Activated naive CD4-positive, alpha-beta T cell treated with anti-CD3 and anti-CD28 coated beads, Interleukin-2, amount 50 U/mL, for 24 hours (primary cell): ENCODE data around the gene PIRT.
"Not testable (repeated sequence)": the region's sequence is repeated elsewhere in the genome, so short reads cannot be mapped to it uniquely, and the experiment has no call there.

Experiments
- H3K27ac Mint-ChIP-seq: one replicate; pipeline ENCODE4 v1.8.0; 2021; ENCODE audit warnings: mild to moderate bottlenecking, mixed read lengths
- H3K27me3 Mint-ChIP-seq: one replicate; pipeline ENCODE4 v1.8.0; 2021; ENCODE audit warnings: mixed read lengths
- H3K36me3 Mint-ChIP-seq: one replicate; pipeline ENCODE4 v1.8.0; 2021; ENCODE audit warnings: mixed read lengths
- H3K4me1 Mint-ChIP-seq: one replicate; pipeline ENCODE4 v1.8.0; 2021; ENCODE audit warnings: mixed read lengths
- H3K4me3 Mint-ChIP-seq: one replicate; pipeline ENCODE4 v1.8.0; 2021; ENCODE audit warnings: mild to moderate bottlenecking, mixed read lengths
- H3K9me3 Mint-ChIP-seq: one replicate; pipeline ENCODE4 v1.8.0; 2021; ENCODE audit warnings: mixed read lengths

The PIRT gene

DNA sequence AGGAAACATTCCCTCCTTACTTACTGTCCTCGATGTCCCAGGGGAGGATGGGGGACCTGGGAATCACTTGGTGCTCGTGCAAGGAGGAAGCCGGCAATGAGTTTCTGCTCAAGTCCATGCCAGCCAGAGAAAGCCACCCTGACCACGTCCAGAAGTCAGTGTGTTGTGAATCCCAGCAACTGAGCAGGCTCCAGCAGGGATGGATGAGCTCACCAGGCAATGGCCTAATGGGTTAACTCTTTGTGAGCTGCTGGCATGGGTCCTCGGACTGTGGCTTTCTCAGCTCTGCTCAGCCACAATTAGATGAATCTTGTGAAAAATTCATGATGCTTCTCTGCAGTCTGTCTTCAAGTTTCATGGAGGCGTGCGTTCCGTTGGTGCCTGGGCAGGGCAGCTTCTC is at the start of gene PIRT:
TSS of gene PIRT (minus strand) at position 167 of the 400 bp plus-strand sequence. CDS start 12,442 bp downstream, outside the sequence.
- H3K9me3 Mint-ChIP-seq = no peaks in the 10 kb centered on the region
- H3K4me3 Mint-ChIP-seq = no peak within 1 kb of the TSS
- H3K4me1 Mint-ChIP-seq = no peaks in the 10 kb centered on the region
- no peaks in the 10 kb centered on the region for H3K36me3 Mint-ChIP-seq
- H3K27me3 Mint-ChIP-seq = no peaks in the 10 kb centered on the region
- H3K27ac Mint-ChIP-seq = no peak within 1 kb of the TSS

DNA sequence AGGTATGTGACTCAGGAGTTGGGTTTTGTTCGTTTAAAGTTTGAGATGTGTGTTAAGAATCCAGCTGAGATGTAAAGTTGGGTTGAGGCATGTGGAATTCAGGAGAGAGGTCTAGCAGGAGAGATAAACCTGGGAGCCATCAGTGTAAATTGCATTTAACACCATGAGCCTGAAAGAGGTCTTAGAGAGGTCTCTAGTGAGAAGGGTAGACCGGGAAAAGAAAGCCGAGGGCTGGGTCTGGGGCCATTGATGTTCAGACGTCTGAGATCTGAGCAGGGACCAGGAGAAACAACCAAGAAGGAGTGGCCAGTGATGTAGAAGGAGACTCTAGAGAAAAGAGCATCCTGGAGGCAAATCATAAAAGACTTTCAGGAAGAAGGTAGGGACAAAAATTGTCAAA is 44.1 kb upstream of the PIRT start:
- Mint-ChIP-seq H3K36me3 (no peaks in the 10 kb centered on the region), H3K4me1 (no peaks in the 10 kb centered on the region), H3K9me3 (no peaks in the 10 kb centered on the region), H3K4me3 (no peak overlapping the region), H3K27ac (no peak overlapping the region), H3K27me3 (peaks cover 17% of the 10 kb centered on the region)

DNA sequence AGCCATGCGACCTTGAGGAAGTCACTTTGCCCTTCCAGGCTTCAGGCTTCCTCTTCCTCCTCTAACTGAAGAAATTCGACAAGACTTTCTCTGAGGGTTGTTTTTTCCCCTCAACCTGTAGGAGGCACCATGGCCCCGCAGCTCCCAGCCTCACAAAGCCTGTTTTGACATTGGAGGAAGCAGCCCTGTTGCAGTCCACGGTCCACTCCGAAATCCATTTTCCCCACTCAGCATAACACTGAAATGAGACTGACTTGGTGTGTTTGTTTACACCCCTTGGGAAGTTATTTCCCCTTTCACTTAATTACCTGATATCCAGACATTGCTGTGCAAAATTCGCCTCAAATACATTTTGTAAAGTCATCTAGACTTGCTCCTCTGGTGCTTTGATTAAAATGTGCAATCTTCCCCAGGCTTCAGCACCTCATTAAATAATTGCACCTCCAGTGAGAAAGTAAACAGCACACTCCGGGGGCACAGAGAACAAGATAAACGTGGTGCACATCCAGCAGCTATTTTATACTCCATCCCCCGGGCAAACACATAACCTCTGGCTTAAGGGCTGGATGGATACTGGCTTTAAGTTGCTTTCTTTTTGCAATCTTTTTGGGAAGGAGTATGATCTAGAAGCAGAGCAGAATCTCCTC is 41.4 kb upstream of the PIRT start:
- Mint-ChIP-seq H3K27me3 (peaks cover 21% of the 10 kb centered on the region), H3K9me3 (no peaks in the 10 kb centered on the region), H3K36me3 (no peaks in the 10 kb centered on the region), H3K4me3 (no peak overlapping the region), H3K4me1 (no peaks in the 10 kb centered on the region), H3K27ac (no peak overlapping the region)

DNA sequence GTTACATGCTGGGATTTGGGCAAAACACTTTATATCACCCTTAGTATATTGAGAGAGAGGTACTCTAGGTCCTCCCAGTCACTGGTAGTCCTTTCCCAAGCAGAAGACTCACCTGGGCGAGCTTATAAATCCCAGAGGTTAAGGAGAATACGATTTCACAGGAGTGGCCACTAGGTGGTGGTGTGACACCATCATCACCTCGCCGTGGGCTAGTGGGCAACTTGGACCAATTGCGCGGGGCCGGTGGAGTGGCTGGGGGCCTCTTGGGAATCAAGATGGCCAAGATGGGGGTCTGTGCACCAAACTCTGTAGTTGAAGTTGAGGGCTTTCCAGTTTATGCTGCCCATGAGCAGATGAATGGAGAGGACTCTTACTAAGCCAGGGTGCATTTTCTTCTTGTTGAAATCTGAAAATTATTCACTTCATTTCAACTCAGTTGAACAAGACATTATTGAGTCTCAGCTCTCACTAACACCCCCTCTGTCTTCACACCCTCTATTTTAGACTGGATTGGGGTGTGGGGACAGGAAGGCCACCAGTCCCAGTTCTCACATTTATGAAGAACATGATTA is 38.2 kb upstream of the PIRT start:
- H3K27ac Mint-ChIP-seq = no peak overlapping the region
- peaks cover 30% of the 10 kb centered on the region for H3K27me3 Mint-ChIP-seq
- no peaks in the 10 kb centered on the region for H3K9me3 Mint-ChIP-seq
- H3K4me1 Mint-ChIP-seq = no peaks in the 10 kb centered on the region
- no peaks in the 10 kb centered on the region for H3K36me3 Mint-ChIP-seq
- H3K4me3 Mint-ChIP-seq = no peak overlapping the region

DNA sequence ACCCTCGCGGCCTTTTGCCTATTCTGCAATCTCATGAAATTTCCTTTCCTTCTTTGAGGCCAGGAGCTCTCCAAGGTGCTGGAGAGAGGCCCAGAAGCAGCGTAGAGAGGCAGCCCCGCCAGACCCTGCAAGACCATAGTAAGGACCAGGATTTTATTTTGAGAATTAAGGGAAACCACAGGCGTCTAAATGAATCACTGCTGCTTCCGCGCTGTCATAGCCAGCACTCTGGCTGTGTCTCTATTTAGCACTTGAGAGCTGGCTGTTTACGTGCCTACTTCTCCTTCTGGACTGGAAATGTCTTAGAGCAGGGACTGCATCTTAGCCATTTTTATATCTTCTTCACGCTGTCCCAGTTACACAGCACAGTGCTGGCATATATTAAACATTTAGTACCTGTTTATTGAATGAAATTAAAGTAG is 37.6 kb upstream of the PIRT start:
- Mint-ChIP-seq H3K4me1 (no peaks in the 10 kb centered on the region), H3K27ac (no peak overlapping the region), H3K27me3 (peaks cover 30% of the 10 kb centered on the region), H3K4me3 (no peak overlapping the region), H3K36me3 (no peaks in the 10 kb centered on the region), H3K9me3 (no peaks in the 10 kb centered on the region)

DNA sequence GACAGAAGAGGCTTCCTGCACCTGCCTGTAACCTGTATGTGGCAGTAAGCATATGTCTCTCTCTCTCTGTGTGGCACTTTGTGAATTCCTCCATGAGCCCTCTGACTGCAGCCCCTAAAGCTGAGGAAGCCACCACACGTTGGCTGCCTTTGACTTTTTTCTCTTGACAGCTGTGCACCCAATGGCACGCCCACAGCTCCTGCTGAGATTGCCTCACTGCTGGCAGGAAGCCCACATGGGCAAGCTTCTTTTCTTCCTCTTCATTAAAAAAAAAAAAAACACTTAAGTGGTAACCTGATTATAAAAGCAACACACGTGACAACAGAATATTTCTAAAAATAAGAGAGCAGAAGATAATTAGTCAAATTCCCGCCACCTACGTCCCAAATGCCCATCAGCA is 34.0 kb upstream of the PIRT start:
- no peak overlapping the region for H3K27ac Mint-ChIP-seq
- H3K4me3 Mint-ChIP-seq = no peak overlapping the region
- no peaks in the 10 kb centered on the region for H3K36me3 Mint-ChIP-seq
- no peaks in the 10 kb centered on the region for H3K4me1 Mint-ChIP-seq
- H3K27me3 Mint-ChIP-seq = peaks cover 19% of the 10 kb centered on the region
- no peaks in the 10 kb centered on the region for H3K9me3 Mint-ChIP-seq

DNA sequence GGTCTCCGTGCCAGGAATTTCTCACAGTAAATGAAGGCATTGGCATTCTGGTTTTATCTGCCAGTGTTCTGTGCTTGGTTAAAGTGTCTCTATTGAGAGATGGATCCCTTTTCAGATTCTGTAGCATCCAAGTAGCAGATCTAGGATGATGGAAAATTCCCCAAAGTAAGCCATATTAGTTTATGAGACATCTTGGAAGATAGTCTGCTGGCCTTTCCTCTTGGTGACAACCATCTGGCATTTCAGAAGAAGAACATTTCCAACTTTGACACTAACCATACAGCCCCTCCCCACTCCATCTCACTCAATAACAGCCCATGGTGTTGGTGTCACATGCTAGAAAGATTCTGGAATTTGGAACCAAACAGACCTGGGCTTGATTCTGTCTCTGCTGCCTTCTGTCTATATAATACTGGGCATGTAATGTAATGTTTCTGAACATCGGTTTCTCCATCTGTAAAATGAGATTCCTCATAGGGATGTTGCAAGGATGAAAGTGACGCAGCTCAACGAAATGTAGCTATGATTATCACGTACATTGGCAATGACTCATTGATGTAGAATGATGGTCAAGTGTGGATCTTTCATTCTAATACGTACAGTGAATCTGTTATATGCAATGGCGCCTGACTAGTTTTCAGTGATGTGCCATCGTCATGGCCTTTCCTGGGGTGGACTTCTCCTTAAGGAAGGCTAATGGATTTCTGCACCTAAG is 32.6 kb upstream of the PIRT start:
- H3K27ac Mint-ChIP-seq = no peak overlapping the region
- peaks cover 15% of the 10 kb centered on the region for H3K27me3 Mint-ChIP-seq
- H3K9me3 Mint-ChIP-seq = no peaks in the 10 kb centered on the region
- no peaks in the 10 kb centered on the region for H3K4me1 Mint-ChIP-seq
- no peaks in the 10 kb centered on the region for H3K36me3 Mint-ChIP-seq
- H3K4me3 Mint-ChIP-seq = no peak overlapping the region

DNA sequence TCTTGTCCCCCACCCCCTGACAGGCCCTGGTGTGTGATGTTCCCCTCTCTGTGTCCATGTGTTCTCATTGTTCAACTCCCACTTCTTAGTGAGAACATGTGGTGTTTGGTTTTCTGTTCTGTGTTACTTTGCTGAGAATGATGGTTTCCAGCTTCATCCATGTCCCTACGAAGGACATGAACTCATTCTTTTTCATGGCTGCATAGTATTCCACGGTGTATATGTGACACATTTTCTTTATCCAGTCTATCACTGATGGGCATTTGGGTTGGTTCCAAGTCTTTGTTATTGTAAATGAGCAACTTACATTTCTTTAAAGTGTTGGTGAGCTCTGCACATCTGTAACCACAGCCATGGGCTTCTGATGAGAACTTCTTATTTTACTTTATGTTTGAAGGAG is 30.9 kb upstream of the PIRT start:
- not testable (repeated sequence) for H3K4me1 Mint-ChIP-seq, H3K36me3 Mint-ChIP-seq, H3K9me3 Mint-ChIP-seq

DNA sequence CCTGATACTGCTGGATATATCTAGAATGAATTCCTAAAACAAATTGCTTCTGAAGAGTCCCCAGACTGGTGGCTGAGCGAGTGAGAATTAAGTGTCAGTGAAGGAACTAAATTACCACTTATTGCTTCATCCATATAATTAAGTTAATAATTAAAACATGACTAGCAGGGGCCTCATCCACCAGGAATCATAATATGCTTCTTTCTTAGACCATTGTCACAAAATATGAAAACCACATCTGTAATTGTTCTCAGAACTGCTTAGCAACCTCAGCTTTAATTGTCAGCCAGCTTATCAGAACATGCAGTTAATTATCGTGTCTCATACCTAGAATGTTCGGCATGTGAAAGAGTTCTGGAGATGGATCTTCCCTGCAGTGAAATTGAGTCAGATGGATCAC is 21.2 kb upstream of the PIRT start:
- no peak overlapping the region for H3K4me3 Mint-ChIP-seq

More for the DNA sequence above, 30.9 kb upstream of the PIRT start:
- H3K27ac Mint-ChIP-seq, H3K4me3 Mint-ChIP-seq: not testable (repeated sequence)
- peaks cover 18% of the 10 kb centered on the region for H3K27me3 Mint-ChIP-seq

DNA sequence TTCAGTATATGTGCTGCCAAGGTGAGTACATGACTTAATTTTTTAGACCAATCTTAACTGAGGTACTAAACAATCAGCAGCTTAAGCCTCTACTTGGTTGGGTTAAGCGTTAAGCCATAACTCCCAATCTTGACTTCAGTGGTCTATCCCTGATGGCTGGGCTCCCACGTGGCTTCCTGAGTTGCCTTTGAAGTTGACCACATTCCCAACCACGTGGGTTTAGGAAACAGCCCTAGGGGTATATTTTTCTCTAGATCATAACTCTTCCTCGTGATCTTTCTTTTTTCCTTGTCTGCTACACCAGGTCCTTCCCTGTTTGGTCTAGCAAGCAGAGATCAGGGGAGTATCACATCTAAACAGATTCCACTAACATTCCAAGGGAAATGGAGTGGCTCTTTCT is 20.1 kb upstream of the PIRT start:
- Mint-ChIP-seq H3K27me3 (no peaks in the 10 kb centered on the region), H3K9me3 (no peaks in the 10 kb centered on the region), H3K27ac (no peak overlapping the region), H3K4me1 (no peaks in the 10 kb centered on the region), H3K4me3 (no peak overlapping the region), H3K36me3 (no peaks in the 10 kb centered on the region)

More for the DNA sequence above, 21.2 kb upstream of the PIRT start:
- no peaks in the 10 kb centered on the region for H3K36me3 Mint-ChIP-seq
- peaks cover 2% of the 10 kb centered on the region for H3K27me3 Mint-ChIP-seq
- no peaks in the 10 kb centered on the region for H3K9me3 Mint-ChIP-seq
- H3K4me1 Mint-ChIP-seq = no peaks in the 10 kb centered on the region
- no peak overlapping the region for H3K27ac Mint-ChIP-seq

DNA sequence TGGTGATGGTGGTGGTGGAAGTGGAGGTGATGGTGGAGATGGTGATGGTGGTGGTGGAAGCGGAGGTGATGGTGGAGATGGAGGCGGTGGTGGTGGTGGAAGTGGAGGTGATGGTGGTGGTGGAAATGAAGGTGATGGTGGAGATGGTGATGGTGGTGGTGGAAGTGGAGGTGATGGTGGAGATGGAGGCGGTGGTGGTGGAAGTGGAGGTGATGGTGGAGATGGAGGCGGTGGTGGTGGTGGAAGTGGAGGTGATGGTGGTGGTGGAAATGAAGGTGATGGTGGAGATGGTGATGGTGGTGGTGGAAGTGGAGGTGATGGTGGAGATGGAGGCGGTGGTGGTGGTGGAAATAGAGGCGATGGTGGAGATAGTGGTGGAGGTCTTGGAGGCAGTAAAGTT is 8.7 kb upstream of the PIRT start:
- not testable (repeated sequence) for H3K27me3 Mint-ChIP-seq, H3K27ac Mint-ChIP-seq, H3K36me3 Mint-ChIP-seq, H3K9me3 Mint-ChIP-seq, H3K4me3 Mint-ChIP-seq
- H3K4me1 Mint-ChIP-seq = peaks cover 14% of the 10 kb centered on the region

DNA sequence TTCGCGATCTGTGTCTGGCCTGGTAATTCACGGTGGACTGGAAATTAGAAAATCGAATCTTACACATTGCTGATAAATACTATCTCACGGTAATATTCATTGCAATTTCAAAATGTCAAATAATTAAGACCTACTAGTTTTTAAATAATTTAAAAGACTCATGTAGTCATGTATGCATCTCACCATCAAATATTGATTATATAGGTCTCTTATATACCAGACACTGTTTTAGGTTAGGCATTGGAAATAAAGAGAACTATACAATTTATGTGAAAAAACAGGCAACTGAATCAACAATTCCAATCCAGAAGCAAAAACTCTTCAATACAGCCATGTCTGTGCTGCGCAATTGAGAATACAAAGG is 7.5 kb upstream of the PIRT start:
- H3K27me3 Mint-ChIP-seq = peaks cover 2% of the 10 kb centered on the region
- H3K4me3 Mint-ChIP-seq = peak overlapping the region; percentile 83
- no peaks in the 10 kb centered on the region for H3K36me3 Mint-ChIP-seq

DNA sequence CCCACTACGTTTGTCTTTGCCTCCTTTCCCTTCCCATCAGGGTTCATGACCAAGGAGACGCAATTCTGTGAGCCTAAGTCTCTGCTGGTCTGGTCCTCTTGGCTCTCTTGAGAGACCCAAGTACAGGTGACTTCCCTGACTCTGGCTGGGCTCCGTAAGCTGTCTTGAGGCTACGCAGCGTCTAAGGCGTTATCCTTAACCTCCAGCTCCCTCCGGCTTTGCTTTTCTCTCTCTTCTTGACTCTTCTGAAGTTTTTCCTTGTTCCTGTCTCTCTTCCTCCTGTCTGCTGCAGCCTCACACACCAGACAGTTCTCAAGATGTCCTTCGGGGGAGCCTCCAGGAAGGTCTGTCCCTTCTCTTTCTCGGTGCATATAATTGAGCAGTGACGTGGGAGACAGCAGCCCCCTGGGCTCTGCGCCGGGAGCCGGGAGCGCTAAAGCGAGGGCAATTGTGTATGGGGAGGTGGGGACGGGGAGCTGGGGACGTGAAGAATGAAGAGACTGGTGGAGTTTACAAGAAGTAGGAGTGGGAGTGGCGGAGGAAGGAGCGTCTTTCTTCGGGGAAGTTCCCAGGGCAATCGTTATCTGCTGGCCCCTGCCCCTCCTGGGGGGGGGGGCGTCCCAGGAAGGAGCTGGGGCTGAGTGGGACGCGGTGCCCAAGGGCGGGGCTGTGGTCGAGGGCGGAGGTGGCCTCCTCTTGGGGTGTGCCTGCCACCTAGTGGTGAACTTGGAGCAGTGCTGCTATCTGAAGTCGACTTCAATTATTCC is 6.9 kb upstream of the PIRT start:
- H3K27ac Mint-ChIP-seq = no peak overlapping the region
- no peaks in the 10 kb centered on the region for H3K36me3 Mint-ChIP-seq
- H3K27me3 Mint-ChIP-seq = peaks cover 2% of the 10 kb centered on the region
- peak overlapping the region; percentile 83 for H3K4me3 Mint-ChIP-seq
- H3K9me3 Mint-ChIP-seq = no peaks in the 10 kb centered on the region
- H3K4me1 Mint-ChIP-seq = peaks cover 14% of the 10 kb centered on the region

More for the DNA sequence above, 7.5 kb upstream of the PIRT start:
- H3K4me1 Mint-ChIP-seq = peaks cover 14% of the 10 kb centered on the region
- H3K27ac Mint-ChIP-seq = no peak overlapping the region
- H3K9me3 Mint-ChIP-seq = no peaks in the 10 kb centered on the region

DNA sequence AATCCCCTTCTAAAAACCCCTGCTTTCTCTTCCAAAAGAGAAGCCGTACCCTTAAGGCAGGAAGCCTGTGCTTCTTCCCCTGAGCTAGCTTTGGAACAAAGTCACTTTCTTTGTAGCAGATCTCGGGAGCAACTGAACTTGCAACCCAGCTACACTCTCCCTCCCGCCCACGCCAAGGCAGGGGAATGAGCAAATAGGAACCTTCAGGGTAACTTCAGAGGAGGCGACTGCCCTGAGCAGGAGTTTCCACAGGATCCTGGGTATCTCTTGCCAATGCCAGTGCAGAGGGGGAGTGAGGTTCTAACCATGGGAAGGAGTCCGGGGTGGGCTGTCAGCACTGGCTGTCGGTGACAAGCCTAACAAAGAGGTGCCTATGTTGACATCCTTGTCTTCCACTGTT is 5.9 kb upstream of the PIRT start:
- no peaks in the 10 kb centered on the region for H3K27me3 Mint-ChIP-seq
- H3K4me3 Mint-ChIP-seq = no peak overlapping the region
- H3K4me1 Mint-ChIP-seq = peaks cover 14% of the 10 kb centered on the region
- H3K36me3 Mint-ChIP-seq = no peaks in the 10 kb centered on the region
- no peaks in the 10 kb centered on the region for H3K9me3 Mint-ChIP-seq
- H3K27ac Mint-ChIP-seq = no peak overlapping the region

DNA sequence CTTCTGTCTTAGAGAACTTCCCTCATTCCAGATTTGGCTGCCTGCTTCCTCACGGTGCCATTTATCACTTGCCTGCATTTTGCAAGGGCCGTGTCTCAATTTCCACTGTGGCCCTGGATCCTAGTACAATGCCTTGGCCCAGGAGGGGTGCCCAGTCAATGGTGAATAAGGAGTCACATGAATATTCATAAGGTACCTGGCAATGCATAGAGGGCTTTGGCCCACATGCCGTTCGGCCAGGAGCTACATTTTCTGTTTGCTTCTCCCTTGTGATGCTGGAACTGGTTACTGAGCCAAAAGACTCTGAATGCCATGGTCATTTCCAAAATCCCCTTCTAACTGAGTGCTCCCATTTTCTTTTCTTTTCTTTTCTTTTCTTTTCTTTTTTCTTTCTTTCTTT is 4.8 kb upstream of the PIRT start:
- Mint-ChIP-seq H3K36me3 (no peaks in the 10 kb centered on the region), H3K27ac (no peak overlapping the region), H3K4me3 (no peak overlapping the region), H3K4me1 (peaks cover 14% of the 10 kb centered on the region), H3K9me3 (no peaks in the 10 kb centered on the region), H3K27me3 (no peaks in the 10 kb centered on the region)

DNA sequence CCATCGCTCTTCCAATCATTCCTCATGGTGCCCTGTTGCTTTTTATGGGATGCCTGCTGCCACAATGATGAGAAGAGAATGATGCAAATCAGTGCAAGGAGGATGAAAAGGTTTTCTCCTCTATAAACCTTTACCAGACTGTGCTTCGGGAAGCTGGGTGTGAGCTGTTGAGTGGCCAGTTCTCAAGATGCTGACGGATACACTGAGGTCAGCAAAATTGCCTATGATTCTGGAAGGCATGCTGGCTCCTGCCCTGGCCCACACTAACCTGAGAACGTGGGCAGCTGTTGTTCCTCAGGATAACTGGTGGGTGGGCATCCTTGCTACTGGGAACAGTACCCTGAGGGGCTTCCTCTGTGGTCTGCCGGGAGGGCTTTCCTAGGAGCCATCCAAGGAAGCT is 795 bp upstream of the PIRT start:
- Mint-ChIP-seq H3K4me3 (no peak overlapping the region), H3K27ac (no peak overlapping the region), H3K27me3 (no peaks in the 10 kb centered on the region), H3K9me3 (no peaks in the 10 kb centered on the region), H3K36me3 (no peaks in the 10 kb centered on the region), H3K4me1 (no peaks in the 10 kb centered on the region)
